Fibroblast of the conjunctiva (primary cell): ENCODE measurements around the gene OGG1.
"Not testable (repeated sequence)": the region's sequence is repeated elsewhere in the genome, so short reads cannot be mapped to it uniquely, and the experiment has no call there.

Experiments
- DNase-seq: peaks from one replicate; pipeline ENCODE4 v3.0.0-alpha.2; 2010; ENCODE audit warnings: low read depth

The OGG1 gene

GRCh38 chr3:9765865-9766264 lies 16.1 kb downstream of the OGG1 start:
- no peak for DNase-seq

GRCh38 chr3:9767418-9767817 lies 17.7 kb downstream of the OGG1 start:
- no peak for DNase-seq

- DNase-seq, result no peak
These were observed 18.5 kb downstream of the OGG1 start for GRCh38 chr3:9768141-9768775.

GRCh38 chr3:9769012-9769411 lies 19.3 kb downstream of the OGG1 start:
- DNase-seq, result no peak

GRCh38 chr3:9769426-9770275 lies 19.9 kb downstream of the OGG1 start, which contains the start of gene CAMK1:
TSS of gene CAMK1 (minus strand) at chr3:9769947. CDS start at chr3:9767749, 2,198 bp downstream.
- DNase-seq, result no peak

- peak; percentile 65 for DNase-seq
These were observed 20.6 kb downstream of the OGG1 start for GRCh38 chr3:9770276-9770812.

- not testable (repeated sequence) for DNase-seq
These were observed 21.3 kb downstream of the OGG1 start for GRCh38 chr3:9771007-9771406.

GRCh38 chr3:9776896-9777693 lies 27.3 kb downstream of the OGG1 start:
- no peak for DNase-seq

GRCh38 chr3:9777694-9778021 lies 27.9 kb downstream of the OGG1 start:
- no peak for DNase-seq

GRCh38 chr3:9778143-9779074 lies 28.7 kb downstream of the OGG1 start:
- peak; percentile 30 for DNase-seq

GRCh38 chr3:9779075-9779593 lies 29.4 kb downstream of the OGG1 start:
- no peak for DNase-seq

- DNase-seq, result no peak
These were observed 30.1 kb downstream of the OGG1 start for GRCh38 chr3:9779721-9780457.

GRCh38 chr3:9780458-9780812 lies 30.7 kb downstream of the OGG1 start:
- DNase-seq, result no peak

GRCh38 chr3:9780910-9781309 lies 31.2 kb downstream of the OGG1 start:
- no peak for DNase-seq

GRCh38 chr3:9781551-9781950 lies 31.8 kb downstream of the OGG1 start:
- no peak for DNase-seq

GRCh38 chr3:9781978-9782603 lies 32.3 kb downstream of the OGG1 start:
- no peak for DNase-seq

- no peak for DNase-seq
These were observed 33.0 kb downstream of the OGG1 start for GRCh38 chr3:9782770-9783169.

- no peak for DNase-seq
These were observed 34.2 kb downstream of the OGG1 start for GRCh38 chr3:9783954-9784353.

- DNase-seq, result peak; percentile 26
These were observed 35.2 kb downstream of the OGG1 start for GRCh38 chr3:9784965-9785364.

- no peak for DNase-seq
These were observed 35.9 kb downstream of the OGG1 start for GRCh38 chr3:9785602-9786001.
